ENCODE data around the gene KCNG3. TPM values are rescaled to one million over a fixed set of nuclear protein-coding genes. Genes with fewer than 3 reads are reported as not detected.

KCNG3 gene
- total RNA-seq, 4 donors from 2014 or later: 0.09 to 0.38 (median 0.29) TPM

DNA sequence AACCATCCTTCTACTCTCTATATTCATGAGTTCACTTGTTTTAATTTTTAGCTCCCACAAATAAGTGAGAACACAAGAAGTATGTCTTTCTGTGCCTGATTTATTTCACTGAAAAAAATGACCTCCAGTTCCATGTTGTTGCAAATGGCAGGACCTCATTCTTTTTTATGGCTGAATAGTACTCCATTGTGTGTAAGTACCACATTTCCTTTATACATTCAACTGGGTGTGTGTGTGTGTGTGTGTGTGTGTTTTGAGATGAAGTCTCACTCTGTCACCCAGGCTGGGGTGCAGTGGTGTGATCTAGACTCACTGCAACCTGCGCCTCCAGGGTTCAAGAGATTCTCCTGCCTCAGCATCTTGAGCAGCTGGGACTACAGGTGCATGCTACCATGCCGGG is 41.2 kb downstream of the KCNG3 start:
- 90 to 100% methylated on average over 2 of the region's 2 CpGs for WGBS, 2 donors
- Histone ChIP-seq H3K4me1 (no peaks in the 10 kb centered on the region), H3K4me3 (no peak overlapping the region), H3K27ac (no peak overlapping the region), H3K27me3 (peaks cover 0 to 5% (median 0%) of the 10 kb centered on the region in 4 donors), H3K9me3 (no peaks in the 10 kb centered on the region), H3K36me3 (no peaks in the 10 kb centered on the region)
- DNase-seq: no peak
- intact Hi-C loops (cut with DNase I): no loop called here
- TF ChIP-seq POLR2A (IDR thresholded peaks at IDR 0.05): no peak
- TF ChIP-seq, protein P1, sequence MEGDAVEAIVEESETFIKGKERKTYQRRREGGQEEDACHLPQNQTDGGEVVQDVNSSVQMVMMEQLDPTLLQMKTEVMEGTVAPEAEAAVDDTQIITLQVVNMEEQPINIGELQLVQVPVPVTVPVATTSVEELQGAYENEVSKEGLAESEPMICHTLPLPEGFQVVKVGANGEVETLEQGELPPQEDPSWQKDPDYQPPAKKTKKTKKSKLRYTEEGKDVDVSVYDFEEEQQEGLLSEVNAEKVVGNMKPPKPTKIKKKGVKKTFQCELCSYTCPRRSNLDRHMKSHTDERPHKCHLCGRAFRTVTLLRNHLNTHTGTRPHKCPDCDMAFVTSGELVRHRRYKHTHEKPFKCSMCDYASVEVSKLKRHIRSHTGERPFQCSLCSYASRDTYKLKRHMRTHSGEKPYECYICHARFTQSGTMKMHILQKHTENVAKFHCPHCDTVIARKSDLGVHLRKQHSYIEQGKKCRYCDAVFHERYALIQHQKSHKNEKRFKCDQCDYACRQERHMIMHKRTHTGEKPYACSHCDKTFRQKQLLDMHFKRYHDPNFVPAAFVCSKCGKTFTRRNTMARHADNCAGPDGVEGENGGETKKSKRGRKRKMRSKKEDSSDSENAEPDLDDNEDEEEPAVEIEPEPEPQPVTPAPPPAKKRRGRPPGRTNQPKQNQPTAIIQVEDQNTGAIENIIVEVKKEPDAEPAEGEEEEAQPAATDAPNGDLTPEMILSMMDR (IDR thresholded peaks at IDR 0.05): no peak

DNA sequence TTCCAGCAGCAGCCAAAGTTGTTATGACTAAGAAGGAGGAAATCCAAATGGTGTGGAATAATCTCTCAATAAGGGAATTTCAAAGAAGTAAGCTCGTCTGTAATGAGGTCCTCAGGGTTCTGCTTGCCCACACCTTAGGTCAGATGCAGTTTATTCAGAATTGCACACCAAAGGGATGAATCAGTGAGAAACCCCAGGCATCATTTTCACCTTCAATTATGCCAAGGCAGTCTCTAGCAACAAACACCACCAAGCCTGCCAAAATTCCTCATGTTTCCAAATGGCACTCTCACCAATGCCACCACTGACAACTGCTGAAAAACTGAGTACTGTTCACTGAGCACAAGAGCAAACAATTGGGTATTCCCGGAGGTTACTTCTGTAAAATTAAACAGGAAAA is 43.6 kb downstream of the KCNG3 start:
- no peak for DNase-seq
- TF ChIP-seq, protein P1 (IDR thresholded peaks at IDR 0.05): no peak
- no peak for TF ChIP-seq POLR2A (IDR thresholded peaks at IDR 0.05)
- intact Hi-C loops (cut with DNase I): no loop called here
- no peak overlapping the region for H3K27ac ChIP-seq
- peaks cover 0 to 5% (median 0%) of the 10 kb centered on the region in 4 donors for H3K27me3 ChIP-seq
- H3K36me3 ChIP-seq: no peaks in the 10 kb centered on the region
- 29 to 33% methylated on average over 2 of the region's 2 CpGs for WGBS, 2 donors
- H3K4me1 ChIP-seq: no peaks in the 10 kb centered on the region
- H3K4me3 ChIP-seq: no peak overlapping the region
- H3K9me3 ChIP-seq: no peaks in the 10 kb centered on the region

DNA sequence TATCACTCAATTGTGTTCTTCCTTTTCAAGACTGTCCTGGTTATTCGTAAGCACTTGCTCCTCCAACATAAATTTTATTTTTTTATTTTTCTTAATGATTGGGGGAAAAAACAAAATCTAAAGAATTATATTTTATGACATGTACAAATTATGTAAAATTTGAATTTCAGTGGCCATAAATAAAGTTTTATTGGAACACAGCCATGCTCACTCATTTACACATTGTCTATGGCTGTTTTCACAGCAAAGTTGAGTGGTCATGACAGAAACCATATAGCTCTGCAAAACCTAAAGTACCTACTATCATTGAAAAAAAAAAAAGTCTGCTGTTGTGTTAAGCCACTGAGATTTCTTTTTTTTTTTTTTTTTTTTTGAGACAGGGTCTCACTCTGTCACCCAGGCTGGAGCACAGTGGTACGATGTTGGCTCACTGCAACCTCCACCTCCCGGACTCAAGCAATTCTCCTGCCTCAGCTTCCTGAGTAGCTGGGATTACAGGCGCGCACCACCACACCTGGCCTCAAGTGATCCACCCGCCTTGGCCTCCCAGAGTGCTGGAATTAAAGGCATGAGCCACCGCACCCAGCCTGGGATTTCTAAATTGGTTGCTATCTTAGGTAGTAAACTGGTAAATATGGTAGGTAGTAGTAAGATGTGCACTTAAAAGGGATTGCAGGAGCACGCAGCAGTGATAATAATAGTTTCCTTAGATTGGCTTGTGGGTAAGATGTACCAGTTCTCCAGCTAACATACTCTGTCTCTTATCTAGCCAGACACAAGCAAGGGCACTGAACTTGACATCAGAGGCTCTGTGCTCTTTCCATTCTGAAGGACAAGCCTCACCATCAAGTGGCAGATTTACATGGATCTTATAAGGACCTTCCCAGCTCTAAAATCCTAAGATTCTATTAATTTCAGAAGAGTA is 44.4 kb downstream of the KCNG3 start:
- DNase-seq: no peak
- TF ChIP-seq POLR2A (IDR thresholded peaks at IDR 0.05): no peak
- TF ChIP-seq, protein P1 (IDR thresholded peaks at IDR 0.05): no peak

DNA sequence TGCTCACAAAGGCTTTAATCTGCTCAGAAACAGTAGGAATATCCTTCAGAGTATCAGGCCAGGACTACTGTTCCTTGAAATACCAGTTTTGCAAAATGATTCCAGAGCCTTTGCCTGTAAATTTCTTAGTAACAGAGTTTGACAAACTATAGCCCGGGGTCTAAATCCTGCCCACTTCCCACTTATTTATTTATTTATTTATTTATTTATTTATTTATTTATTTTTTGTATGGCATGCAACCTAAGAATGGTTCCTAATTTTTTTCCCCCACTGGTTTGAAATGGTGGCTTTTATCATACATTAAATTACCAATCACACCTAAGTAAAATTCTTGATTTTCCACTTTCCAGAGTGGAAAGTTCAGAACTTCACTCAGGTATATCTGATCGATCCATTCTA is 45.6 kb downstream of the KCNG3 start:
- no peaks in the 10 kb centered on the region for H3K9me3 ChIP-seq
- intact Hi-C loops (cut with DNase I): no loop called here
- H3K27me3 ChIP-seq: peaks cover 0 to 5% (median 0%) of the 10 kb centered on the region in 4 donors
- no peak for DNase-seq
- WGBS, 2 donors: 82 to 89% methylated on average over 2 of the region's 2 CpGs
- no peaks in the 10 kb centered on the region for H3K4me1 ChIP-seq
- H3K4me3 ChIP-seq: no peak overlapping the region
- TF ChIP-seq, protein P1 (IDR thresholded peaks at IDR 0.05): no peak
- TF ChIP-seq POLR2A (IDR thresholded peaks at IDR 0.05): no peak
- H3K36me3 ChIP-seq: no peaks in the 10 kb centered on the region
- H3K27ac ChIP-seq: no peak overlapping the region

More for the DNA sequence above, 44.4 kb downstream of the KCNG3 start:
- no peaks in the 10 kb centered on the region for H3K36me3 ChIP-seq
- H3K9me3 ChIP-seq: no peaks in the 10 kb centered on the region
- WGBS, 2 donors: 86 to 89% methylated on average over 3 to 8 of the region's 8 CpGs
- no peaks in the 10 kb centered on the region for H3K4me1 ChIP-seq
- H3K27me3 ChIP-seq: peaks cover 0 to 5% (median 0%) of the 10 kb centered on the region in 4 donors
- no peak overlapping the region for H3K27ac ChIP-seq
- no peak overlapping the region for H3K4me3 ChIP-seq
- intact Hi-C loops (cut with DNase I): no loop called here

DNA sequence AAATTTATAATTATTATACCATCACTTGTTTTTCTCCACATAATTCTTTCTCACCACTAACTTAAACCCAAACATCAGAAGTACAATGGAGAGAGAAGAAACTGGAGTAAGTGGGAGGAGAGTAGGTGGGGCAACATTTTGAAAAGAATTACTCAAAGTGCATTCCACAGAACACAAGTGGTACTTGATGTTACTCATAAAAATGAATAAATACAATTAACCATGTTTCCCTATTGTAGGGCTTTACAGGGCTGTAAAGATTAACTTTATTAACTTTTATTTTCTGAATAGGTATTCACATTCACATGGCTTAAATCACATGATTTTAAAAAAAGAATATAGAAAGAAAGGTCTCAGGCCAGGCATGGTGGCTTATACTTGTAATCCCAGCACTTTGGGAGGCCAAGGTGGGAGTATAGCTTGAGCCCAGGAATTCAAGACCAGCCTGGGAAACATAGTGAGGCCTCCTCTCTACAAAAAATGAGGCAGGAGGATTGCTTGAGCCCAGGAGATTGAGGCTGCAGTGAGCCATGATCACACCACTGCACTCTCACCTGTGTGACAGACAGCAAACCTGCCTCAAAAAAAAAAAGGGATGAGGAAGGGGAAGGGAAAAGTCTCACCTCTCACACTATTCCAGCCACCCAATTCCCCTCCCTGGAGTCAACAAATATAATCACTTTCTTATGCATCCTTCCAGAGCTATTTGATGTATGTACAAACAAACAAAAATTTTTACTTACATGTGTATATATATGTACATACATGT is 47.1 kb downstream of the KCNG3 start:
- no peak overlapping the region for H3K27ac ChIP-seq
- no peaks in the 10 kb centered on the region for H3K9me3 ChIP-seq
- no peaks in the 10 kb centered on the region for H3K27me3 ChIP-seq
- TF ChIP-seq, protein P1 (IDR thresholded peaks at IDR 0.05): no peak
- no peak for TF ChIP-seq POLR2A (IDR thresholded peaks at IDR 0.05)
- no peak overlapping the region for H3K4me3 ChIP-seq
- H3K4me1 ChIP-seq: no peaks in the 10 kb centered on the region
- intact Hi-C loops (cut with DNase I): no loop called here
- H3K36me3 ChIP-seq: no peaks in the 10 kb centered on the region
- DNase-seq: no peak
